Measurements from ENCODE around the gene NEDD4L.

GRCh38 chr18:58400331-58400870, 356.4 kb downstream of the NEDD4L start:
- TF ChIP-seq CTCF (IDR thresholded peaks at IDR 0.05) (no peak), POLR2A (IDR thresholded peaks at IDR 0.05) (no peak)

Measured in testis (tissue), 2 donors.